Fibroblast of skin of scalp (primary cell): Measurements from ENCODE around the gene KCNT1.

Source experiments
- DNase-seq: peaks from one replicate; pipeline ENCODE4 v3.0.0-alpha.2; 2013

KCNT1 gene

GRCh38 chr9:135785013-135785575 lies 83.1 kb downstream of the KCNT1 start:
- DNase-seq, result no peak

GRCh38 chr9:135786146-135786690 lies 84.2 kb downstream of the KCNT1 start:
- DNase-seq, result no peak

- DNase-seq, result no peak
Measured at GRCh38 chr9:135787317-135787716, 85.3 kb downstream of the KCNT1 start.

GRCh38 chr9:135787776-135788575 lies 86.0 kb downstream of the KCNT1 start:
- DNase-seq, result no peak

GRCh38 chr9:135788576-135789300 lies 86.8 kb downstream of the KCNT1 start:
- DNase-seq, result no peak

GRCh38 chr9:135789838-135790291 lies 87.9 kb downstream of the KCNT1 start:
- DNase-seq, result no peak

- DNase-seq, result no peak
Measured at GRCh38 chr9:135790356-135790755, 88.4 kb downstream of the KCNT1 start.

GRCh38 chr9:135790850-135791249 lies 88.9 kb downstream of the KCNT1 start:
- DNase-seq, result no peak

- DNase-seq, result no peak
Measured at GRCh38 chr9:135791431-135792267, 89.7 kb downstream of the KCNT1 start.

- DNase-seq, result no peak
Measured at GRCh38 chr9:135792268-135793128, 90.5 kb downstream of the KCNT1 start.

- DNase-seq, result no peak
Measured at GRCh38 chr9:135793221-135794056, 91.5 kb downstream of the KCNT1 start.

- DNase-seq, result no peak
Measured at GRCh38 chr9:135794057-135794335, 92.0 kb downstream of the KCNT1 start.

GRCh38 chr9:135794361-135794885 lies 92.4 kb downstream of the KCNT1 start:
- DNase-seq, result no peak

GRCh38 chr9:135795391-135795790 lies 93.4 kb downstream of the KCNT1 start:
- DNase-seq, result no peak

- no peak for DNase-seq
Measured at GRCh38 chr9:135796784-135797485, 95.0 kb downstream of the KCNT1 start.

- peak; percentile 47 for DNase-seq
Measured at GRCh38 chr9:135797507-135798262, 95.7 kb downstream of the KCNT1 start.

GRCh38 chr9:135798263-135798585 lies 96.2 kb downstream of the KCNT1 start:
- DNase-seq, result no peak

- DNase-seq, result no peak
Measured at GRCh38 chr9:135799261-135799660, 97.3 kb downstream of the KCNT1 start.

- no peak for DNase-seq
Measured at GRCh38 chr9:135801070-135801469, 99.1 kb downstream of the KCNT1 start.
